Smooth muscle cell (in vitro differentiated cells): ENCODE measurements around the gene XPO6. TPM values are rescaled to one million over a fixed set of nuclear protein-coding genes. Genes with fewer than 3 reads are reported as not detected.

ENCODE experiments used
- DNase-seq: peaks from one replicate; lab custom pipeline; 2025; ENCODE audit not compliant: unreplicated experiment; lab: John Stamatoyannopoulos, UW
- H2AFZ ChIP-seq: fragments of 200-600 bp; sonication (generic); 2 replicates; pipeline ENCODE4 v1.6.0; 2016; ENCODE audit warnings: antibody characterized with exemption, low read depth, mild to moderate bottlenecking
- H3F3A ChIP-seq: fragments of 200-600 bp; sonication (generic); 2 replicates; pipeline ENCODE4 v1.6.0; 2017; ENCODE audit warnings: antibody characterized with exemption, low read depth
- H3K27ac ChIP-seq: fragments of 200-600 bp; sonication (generic); 2 replicates; pipeline ENCODE4 v1.5.1; 2016; ENCODE audit warnings: low read depth, mild to moderate bottlenecking
- H3K27me3 ChIP-seq: fragments of 200-600 bp; sonication (generic); 2 replicates; pipeline ENCODE4 v1.6.1; 2016; ENCODE audit warnings: low read depth, mild to moderate bottlenecking
- H3K36me3 ChIP-seq: fragments of 200-600 bp; sonication (generic); 2 replicates; pipeline ENCODE4 v1.5.1; 2016; ENCODE audit warnings: low read depth
- H3K4me1 ChIP-seq: fragments of 200-600 bp; sonication (generic); 2 replicates; pipeline ENCODE4 v1.5.1; 2016; ENCODE audit warnings: low read depth
- H3K4me2 ChIP-seq: fragments of 200-600 bp; sonication (generic); 2 replicates; pipeline ENCODE4 v1.6.0; 2016; ENCODE audit warnings: mild to moderate bottlenecking
- H3K4me3 ChIP-seq: fragments of 200-600 bp; sonication (generic); 2 replicates; pipeline ENCODE4 v1.5.1; 2016; ENCODE audit warnings: mild to moderate bottlenecking
- H3K79me2 ChIP-seq: fragments of 200-600 bp; sonication (generic); 2 replicates; pipeline ENCODE4 v1.6.0; 2016; ENCODE audit warnings: low read depth, mild to moderate bottlenecking
- H3K9ac ChIP-seq: fragments of 200-600 bp; sonication (generic); 2 replicates; pipeline ENCODE4 v1.6.0; 2016; ENCODE audit warnings: low read depth
- H3K9me3 ChIP-seq: fragments of 200-600 bp; sonication (generic); replicated peaks from 2 replicates; pipeline ENCODE4 v1.5.1; 2016; ENCODE audit warnings: low read depth
- H4K20me1 ChIP-seq: fragments of 200-600 bp; sonication (generic); 2 replicates; pipeline ENCODE4 v1.6.0; 2016; ENCODE audit warnings: low read depth
- CTCF ChIP-seq: fragments of 200-600 bp; sonication (generic); IDR thresholded peaks from 2 replicates; pipeline ENCODE4 v1.5.1; 2017; ENCODE audit warnings: borderline replicate concordance, mild to moderate bottlenecking, antibody characterized with exemption; ENCODE audit not compliant: insufficient read depth, poor library complexity, severe bottlenecking
- WGBS: methylation state at CpG from one replicate; pipeline ENCODE4 v1.1.7; 2016; ENCODE audit warnings: low lambda C conversion rate; 5-methylcytosine and 5-hydroxymethylcytosine counted together
- polyA plus RNA-seq: library from polyadenylated mRNA; unstranded; fragments of >200 nt; fragmentation: Nextera tagmentation; extraction: Ambion mirVana; gene quantifications from 2 replicates; pipeline ENCODE4 v1.2.1, GENCODE V29; 2016
- total RNA-seq: library from RNA; depleted of rRNA; stranded (reverse); fragments of >200 nt; gene quantifications from 2 replicates; pipeline ENCODE4 v1.2.3, GENCODE V29; 2014

Gene XPO6
- total and polyA plus RNA-seq, 2 experiments from 2014 or later: 42.1 to 82.1 TPM

GRCh38 chr16:28204204-28204603, 7.6 kb downstream of the XPO6 start:
- peaks cover 4% of the 10 kb centered on the region for H3K36me3 ChIP-seq
- 72% methylated on average over 4 of the region's 4 CpGs for WGBS

DNA sequence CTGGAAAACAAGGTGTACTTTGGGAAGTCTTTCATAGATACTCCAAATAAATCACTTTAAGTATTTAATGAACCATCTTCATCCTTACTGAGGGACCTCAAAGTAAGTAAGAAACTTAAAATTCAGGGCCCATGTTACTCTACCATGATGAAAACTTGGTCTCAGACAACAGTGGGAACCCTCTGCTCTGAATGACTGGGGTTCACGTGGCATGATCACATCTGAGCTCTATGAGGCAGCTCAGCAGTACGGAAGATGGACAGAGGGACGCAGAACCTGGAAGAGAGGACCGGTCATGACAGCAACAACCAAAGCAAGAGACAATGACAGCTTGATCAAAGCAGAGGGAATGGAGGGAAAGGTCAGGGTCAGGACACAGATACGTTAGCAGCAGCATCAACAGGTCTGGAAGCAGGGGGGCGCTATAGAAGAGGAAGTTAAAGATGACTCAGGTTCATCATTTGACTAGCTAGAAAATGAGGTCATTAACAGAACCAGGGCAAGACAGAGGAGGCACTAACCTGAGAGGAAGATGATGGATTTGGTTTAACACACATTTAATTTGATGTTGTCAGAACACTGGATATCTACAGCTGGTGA, 9.5 kb downstream of the XPO6 start:
- no peak for TF ChIP-seq CTCF
- Histone ChIP-seq H2AFZ (no peak overlapping the region), H4K20me1 (peaks cover 99% of the 10 kb centered on the region), H3K9ac (no peak overlapping the region), H3K27me3 (no peaks in the 10 kb centered on the region), H3K79me2 (peaks cover 99% of the 10 kb centered on the region), H3K4me1 (no peaks in the 10 kb centered on the region), H3K4me3 (no peak overlapping the region), H3K4me2 (no peak overlapping the region), H3K9me3 (no peaks in the 10 kb centered on the region), H3K36me3 (peaks cover 4% of the 10 kb centered on the region), H3F3A (no peaks in the 10 kb centered on the region), H3K27ac (no peak overlapping the region)
- 97% methylated on average over 6 of the region's 6 CpGs for whole genome bisulfite sequencing
- no peak for DNase-seq

More at GRCh38 chr16:28204204-28204603, 7.6 kb downstream of the XPO6 start:
- Histone ChIP-seq H2AFZ (no peak overlapping the region), H4K20me1 (peaks cover 99% of the 10 kb centered on the region), H3K9ac (no peak overlapping the region), H3K4me3 (no peak overlapping the region), H3F3A (no peaks in the 10 kb centered on the region), H3K4me2 (no peak overlapping the region), H3K79me2 (peaks cover 100% of the 10 kb centered on the region), H3K4me1 (no peaks in the 10 kb centered on the region), H3K9me3 (no peaks in the 10 kb centered on the region), H3K27me3 (no peaks in the 10 kb centered on the region), H3K27ac (no peak overlapping the region)
- DNase-seq: no peak
- TF ChIP-seq CTCF: no peak

DNA sequence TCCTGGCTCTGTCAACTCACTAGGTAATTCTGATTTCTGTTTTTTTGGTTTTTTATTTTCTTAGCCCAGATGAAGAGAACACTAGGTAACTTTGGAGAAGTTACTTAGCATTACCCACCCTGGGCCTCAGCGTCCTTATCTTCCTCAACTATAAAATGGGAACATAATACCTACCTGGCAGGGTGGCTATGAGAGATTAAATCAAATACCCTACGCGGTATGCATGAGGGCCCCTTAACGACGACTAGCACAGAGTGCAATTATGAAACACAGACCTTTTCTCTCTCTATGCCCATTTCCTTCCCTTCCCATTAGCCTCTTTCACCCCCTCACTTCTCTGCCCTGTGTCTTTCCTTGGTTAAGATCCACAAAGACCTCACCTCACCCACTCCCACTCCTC, 11.1 kb downstream of the XPO6 start:
- no peaks in the 10 kb centered on the region for H3K36me3 ChIP-seq
- H3K79me2 ChIP-seq: peaks cover 99% of the 10 kb centered on the region
- no peak overlapping the region for H3K9ac ChIP-seq
- 87% methylated on average over 5 of the region's 5 CpGs for WGBS
- no peaks in the 10 kb centered on the region for H3K9me3 ChIP-seq
- peaks cover 9% of the 10 kb centered on the region for H3F3A ChIP-seq
- no peak overlapping the region for H3K27ac ChIP-seq
- H4K20me1 ChIP-seq: peaks cover 99% of the 10 kb centered on the region
- DNase-seq: no peak
- H3K27me3 ChIP-seq: no peaks in the 10 kb centered on the region
- no peak overlapping the region for H2AFZ ChIP-seq
- H3K4me3 ChIP-seq: no peak overlapping the region
- H3K4me2 ChIP-seq: no peak overlapping the region
- no peak for TF ChIP-seq CTCF
- no peaks in the 10 kb centered on the region for H3K4me1 ChIP-seq

- no peaks in the 10 kb centered on the region for H3K27me3 ChIP-seq
Observed at GRCh38 chr16:28196387-28196987, 15.3 kb downstream of the XPO6 start.

More at GRCh38 chr16:28196387-28196987, 15.3 kb downstream of the XPO6 start:
- no peak for DNase-seq
- Histone ChIP-seq H3K36me3 (no peaks in the 10 kb centered on the region), H3K4me3 (no peak overlapping the region), H3K79me2 (peaks cover 91% of the 10 kb centered on the region), H3K9me3 (no peaks in the 10 kb centered on the region), H2AFZ (no peak overlapping the region), H3K4me2 (no peak overlapping the region), H3K9ac (no peak overlapping the region), H4K20me1 (peaks cover 99% of the 10 kb centered on the region), H3K4me1 (peaks cover 4% of the 10 kb centered on the region), H3K27ac (no peak overlapping the region), H3F3A (peaks cover 19% of the 10 kb centered on the region)
- TF ChIP-seq CTCF: no peak
- WGBS: 95% methylated on average over 5 of the region's 5 CpGs
